Activated CD8-positive, alpha-beta memory T cell treated with anti-CD3 and anti-CD28 coated beads for 24 hours (primary cell): Measurements from ENCODE around the gene NFAT5.
"Not testable (repeated sequence)": the region's sequence is repeated elsewhere in the genome, so short reads cannot be mapped to it uniquely, and the experiment has no call there.

Source experiments
- DNase-seq: peaks from one replicate; pipeline ENCODE4 v3.0.0-alpha.2; 2020

NFAT5 gene

DNA sequence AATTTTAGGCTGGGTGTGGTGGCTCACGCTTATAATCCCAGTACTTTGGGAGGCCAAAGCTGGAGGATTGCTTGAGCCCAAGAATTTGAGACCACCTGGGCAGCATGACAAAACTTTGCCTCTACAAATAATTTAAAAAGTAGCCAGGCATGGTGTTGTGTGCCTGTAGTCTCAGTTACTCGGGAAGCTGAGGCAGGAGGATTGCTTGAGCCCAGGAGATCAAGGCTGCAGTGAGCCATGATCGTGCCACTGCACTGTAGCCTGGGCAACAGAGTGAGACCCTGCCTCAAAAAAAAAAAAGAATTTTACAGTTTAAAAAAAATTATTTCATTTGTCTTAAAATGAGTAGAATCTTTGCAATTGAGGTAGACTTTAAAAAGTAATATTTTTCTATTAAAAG is 78.2 kb downstream of the NFAT5 start:
- not testable (repeated sequence) for DNase-seq

DNA sequence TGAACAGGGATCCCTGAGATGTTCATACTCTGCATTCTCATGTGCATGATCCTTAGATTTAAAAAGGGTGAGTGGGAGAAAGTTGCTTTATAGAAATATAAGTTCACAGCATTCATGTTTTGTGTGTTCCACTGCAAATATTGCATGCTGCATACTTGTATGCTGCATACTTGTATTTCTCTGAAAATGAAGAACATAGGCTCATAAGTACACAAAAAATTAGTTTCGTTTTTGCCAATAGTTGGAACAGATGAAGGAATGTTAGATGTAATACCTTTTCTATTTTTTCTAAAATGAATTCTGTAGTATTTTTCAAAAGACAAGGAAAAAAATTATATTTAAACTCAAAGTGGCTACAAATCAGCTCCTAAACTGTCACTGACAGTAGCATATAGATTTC is 79.0 kb downstream of the NFAT5 start:
- DNase-seq = no peak

DNA sequence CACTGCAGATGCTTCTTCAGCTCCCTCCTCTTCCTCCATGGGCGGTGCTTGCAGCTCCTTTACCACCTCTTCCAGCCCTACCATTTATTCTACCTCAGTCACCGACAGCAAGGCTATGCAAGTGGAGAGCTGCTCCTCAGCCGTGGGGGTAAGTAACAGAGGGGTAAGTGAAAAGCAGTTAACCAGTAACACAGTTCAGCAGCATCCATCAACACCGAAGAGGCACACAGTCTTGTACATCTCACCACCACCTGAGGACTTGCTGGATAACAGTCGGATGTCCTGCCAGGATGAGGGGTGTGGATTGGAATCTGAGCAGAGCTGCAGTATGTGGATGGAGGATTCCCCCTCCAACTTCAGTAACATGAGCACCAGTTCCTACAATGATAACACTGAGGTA is 81.3 kb downstream of the NFAT5 start:
- no peak for DNase-seq

DNA sequence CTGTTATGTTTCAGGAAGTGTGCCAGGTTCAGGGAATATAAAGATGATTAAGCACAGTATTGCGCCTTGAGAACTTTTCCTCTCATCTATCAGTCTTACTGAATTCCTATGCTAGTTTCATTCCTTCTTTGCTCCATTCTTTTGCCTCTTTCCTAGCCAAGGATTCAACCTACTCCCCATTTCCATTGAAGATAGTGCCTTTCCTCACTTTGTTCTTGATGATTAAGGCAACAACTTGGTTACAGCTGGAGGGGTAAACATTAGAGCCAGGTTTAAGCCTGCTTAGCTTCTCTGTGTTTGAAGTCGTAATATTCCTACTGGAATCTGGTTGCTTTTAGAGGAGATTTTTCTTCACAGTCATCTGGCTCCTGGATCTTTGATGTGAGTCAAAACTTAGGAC is 85.5 kb downstream of the NFAT5 start:
- no peak for DNase-seq

DNA sequence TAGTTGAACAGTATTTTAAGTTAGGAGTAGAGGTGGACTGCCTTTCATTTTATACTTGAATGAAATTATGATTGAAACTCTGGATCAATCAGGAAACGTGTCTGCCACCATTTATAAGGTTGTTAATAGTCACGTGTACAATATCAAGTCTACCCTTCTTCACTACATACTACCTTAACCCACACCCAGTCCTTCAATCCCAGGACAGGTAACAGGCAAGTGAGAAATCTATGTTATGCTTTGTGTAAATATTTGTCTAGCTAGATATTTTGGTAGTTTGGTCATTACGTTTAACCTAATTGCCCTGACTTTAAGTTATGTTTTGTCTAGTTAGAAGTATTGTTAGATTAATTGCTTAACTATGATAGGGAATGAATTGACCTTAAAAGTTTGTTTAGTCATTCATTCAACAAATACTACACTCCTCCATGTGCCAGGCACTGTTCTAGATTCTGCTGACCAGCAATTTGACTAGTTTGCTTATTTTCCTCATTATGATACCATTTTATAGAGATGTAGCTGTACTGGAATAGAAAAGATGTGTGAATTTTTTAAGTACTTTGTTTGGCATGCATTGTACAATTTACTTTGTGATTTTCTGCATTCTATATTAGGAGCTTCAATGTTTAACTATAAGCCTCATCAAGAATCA is 88.6 kb downstream of the NFAT5 start:
- no peak for DNase-seq

DNA sequence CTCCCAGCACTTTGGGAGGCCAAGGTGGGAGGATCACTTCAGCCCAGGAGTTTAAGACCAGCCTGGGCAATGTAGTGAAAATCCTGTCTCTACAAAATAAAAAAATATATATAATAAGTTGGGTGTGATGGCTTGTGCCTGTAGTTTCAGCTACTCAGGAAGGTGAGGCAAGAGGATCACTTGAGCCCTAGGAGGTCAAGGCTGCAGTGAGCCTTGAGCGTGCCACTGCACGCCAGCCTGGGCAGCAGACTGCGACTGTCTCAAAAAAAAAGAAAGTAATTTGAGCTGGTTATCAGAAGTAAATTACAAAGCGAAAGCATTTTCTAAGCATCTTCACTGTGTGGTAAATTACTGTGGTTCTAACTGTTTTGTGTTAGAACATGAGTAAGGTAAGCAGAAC is 94.4 kb downstream of the NFAT5 start:
- DNase-seq = no peak

DNA sequence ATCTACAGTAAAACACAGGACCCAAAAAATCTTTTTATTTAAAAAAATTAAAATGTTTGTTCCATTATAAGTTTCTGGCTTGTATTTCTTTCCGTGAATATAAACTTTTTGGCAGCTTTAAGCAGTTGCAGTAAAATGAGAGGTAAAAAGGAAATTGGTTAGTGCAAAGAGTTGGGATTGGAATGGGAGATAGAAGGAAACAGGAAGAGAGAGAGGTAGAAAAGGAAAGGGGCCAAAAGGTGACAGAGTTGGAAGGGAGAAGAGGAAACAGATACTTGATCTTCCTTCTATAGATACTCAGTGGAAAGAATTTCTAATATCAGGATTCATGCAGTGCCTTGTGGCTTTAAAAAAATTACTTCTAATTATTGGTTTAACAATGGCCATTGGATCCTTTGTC is 97.1 kb downstream of the NFAT5 start:
- DNase-seq = no peak

DNA sequence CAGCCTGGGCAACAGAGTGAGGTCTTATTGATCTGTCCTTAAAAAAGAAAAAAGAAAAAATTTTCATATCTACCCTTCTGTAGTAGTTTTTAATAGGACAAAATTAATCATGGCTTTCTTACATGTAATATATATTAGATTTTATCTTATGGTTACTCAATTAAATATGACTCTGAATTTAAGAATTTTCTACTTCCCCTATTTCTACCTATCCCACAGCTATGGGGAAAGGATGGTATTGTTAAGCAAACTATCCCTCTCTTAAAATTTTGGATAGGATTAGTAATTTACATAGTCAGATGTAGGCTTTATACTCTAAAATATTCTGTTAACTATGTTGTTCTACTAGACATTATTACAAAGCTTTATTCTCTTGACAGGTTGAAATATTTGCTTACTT is 98.1 kb downstream of the NFAT5 start:
- DNase-seq = no peak

DNA sequence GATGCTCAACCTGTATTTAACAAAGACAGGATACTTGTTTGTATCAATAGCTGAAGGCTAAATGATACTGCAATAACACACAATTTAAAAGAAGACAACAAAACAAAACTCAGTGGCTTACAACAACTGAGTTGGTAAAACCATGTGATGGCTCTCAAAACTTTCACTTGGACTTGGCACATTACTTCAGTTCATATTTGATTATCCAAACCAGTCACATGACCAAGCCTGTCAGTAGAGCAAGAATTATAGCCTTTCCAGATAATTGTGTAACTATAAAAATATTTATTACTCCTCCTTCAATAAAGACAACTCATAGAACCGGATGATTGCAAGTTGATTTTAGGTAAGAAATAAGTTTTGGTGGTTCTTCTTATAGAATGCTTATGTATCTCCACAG is 103.8 kb downstream of the NFAT5 start:
- no peak for DNase-seq

DNA sequence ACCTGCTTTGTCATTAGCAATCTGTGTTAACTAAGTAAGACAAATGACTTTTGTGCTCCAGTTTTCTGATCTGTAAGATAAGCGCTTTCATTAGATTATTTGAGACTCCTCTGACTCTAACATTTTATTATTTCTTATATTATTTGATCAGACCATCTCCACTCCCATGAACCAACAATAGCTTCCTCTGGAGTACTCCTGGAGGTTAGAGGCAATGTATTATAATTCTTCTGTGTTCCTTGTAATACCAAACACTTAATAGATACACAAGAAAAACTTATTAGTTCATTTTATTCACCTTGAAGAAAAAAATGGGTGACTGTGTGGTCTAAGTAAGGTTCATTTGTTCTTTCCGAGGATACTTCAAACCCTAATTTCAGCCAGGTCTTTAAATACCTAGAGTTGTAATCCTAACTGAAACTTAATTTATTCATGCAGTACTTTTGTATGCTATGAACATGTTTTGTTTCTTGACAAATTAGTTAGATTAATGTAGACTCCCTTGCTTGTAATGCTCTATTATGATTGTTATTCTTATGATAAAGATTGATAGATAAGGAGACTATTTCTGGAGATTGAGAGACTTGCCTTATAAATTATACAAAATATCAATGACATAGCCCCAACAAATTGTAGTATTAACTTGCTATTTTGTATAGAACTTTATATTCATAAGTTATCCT is 106.7 kb downstream of the NFAT5 start:
- DNase-seq = no peak

DNA sequence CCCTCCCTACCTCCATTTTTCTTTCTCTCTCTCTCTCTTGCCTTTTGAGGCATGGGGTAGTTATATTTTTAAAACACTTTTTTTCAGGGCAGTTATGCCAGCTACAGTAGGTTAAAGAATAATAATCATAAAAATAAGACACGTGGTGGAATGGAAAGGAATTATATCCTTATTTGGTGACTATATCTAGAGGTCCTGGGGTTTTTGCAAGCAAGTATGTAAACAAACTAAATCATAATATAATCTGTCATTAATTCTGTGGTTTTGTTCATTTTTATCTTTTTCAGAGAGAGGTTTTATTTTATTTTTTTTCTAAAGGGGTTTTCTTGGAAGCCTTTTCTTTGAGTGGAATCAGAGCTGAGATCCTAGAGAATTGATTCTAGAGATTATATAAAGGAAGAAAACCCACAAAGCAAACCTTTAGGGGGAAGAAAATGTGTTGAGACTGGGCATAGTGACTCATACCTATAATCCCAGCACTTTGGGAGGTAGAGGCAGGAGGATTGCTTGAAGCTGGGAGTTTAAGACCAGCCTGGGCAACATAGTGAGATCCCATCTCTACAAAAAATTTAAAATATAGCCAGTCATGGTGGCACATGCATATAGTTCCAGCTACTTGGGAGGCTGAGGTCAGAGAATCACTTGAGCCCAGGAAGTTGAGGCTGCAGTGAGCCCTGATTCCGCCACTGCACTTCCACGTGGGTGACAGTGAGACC is 107.4 kb downstream of the NFAT5 start:
- DNase-seq = no peak

DNA sequence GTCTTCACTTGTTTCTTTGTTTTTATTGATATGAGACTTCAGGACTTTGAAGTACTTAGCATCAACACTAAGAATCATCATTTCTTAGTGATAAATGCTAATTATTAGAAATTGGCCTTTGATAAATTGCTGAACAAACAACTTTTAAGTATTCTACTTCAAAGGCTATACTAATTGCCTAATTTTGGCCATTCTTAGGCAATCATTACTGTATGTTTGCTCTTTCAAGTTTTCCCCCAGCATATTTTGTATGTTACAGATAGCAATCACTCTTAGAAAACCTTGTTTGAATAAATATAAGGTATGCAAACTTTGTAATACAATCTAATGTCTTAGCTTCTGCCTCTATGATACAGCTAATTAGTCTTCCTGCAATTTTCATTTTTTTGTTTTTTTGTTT is 114.6 kb downstream of the NFAT5 start:
- no peak for DNase-seq

DNA sequence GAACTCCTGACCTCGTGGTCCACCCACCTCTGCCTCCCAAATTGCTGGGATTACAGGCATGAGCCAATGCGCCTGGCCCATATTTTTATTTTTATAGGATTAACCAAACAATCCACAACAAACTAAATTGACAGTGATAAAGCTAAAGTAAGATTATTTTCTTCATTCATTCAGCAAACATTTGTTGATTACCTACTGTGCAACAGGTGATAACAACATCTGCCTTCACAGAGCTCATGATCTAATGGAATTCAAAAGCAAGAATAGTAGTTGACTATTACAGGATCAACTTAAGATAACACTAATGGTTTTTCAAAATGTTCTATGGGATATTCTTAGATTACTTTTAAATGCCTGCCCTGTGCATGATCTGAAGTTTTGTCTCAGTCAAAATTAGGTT is 122.8 kb downstream of the NFAT5 start:
- DNase-seq = no peak

DNA sequence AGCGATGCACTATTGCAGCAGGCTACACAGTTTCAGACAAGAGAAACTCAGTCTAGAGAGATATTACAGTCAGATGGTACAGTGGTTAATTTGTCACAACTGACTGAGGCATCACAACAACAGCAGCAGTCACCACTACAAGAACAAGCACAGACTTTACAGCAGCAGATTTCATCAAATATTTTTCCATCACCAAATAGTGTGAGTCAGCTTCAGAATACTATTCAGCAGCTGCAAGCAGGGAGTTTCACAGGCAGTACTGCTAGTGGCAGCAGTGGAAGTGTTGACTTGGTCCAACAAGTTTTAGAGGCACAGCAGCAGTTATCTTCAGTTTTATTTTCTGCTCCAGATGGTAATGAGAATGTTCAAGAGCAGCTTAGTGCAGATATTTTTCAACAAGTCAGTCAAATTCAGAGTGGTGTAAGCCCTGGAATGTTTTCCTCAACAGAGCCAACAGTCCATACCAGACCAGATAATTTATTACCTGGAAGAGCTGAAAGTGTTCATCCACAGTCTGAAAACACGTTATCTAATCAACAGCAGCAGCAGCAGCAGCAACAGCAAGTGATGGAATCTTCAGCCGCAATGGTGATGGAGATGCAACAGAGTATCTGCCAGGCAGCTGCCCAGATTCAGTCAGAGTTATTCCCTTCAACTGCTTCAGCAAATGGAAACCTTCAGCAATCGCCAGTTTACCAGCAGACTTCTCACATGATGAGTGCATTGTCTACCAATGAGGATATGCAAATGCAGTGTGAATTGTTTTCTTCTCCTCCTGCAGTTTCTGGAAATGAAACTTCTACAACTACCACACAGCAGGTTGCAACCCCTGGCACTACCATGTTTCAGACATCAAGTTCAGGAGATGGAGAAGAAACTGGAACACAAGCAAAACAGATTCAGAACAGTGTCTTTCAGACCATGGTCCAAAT is 126.5 kb downstream of the NFAT5 start:
- no peak for DNase-seq

DNA sequence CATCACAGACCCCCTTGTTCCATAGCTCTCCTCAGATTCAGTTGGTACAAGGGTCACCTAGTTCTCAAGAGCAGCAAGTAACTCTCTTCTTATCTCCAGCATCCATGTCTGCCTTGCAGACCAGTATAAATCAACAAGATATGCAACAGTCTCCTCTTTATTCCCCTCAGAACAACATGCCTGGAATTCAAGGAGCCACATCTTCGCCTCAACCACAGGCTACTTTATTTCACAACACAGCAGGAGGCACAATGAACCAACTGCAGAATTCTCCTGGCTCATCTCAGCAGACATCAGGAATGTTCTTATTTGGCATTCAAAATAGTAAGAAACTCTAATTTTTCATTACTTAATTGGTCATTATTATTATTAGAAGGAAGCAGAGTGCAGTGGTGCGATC is 128.2 kb downstream of the NFAT5 start:
- DNase-seq = no peak

DNA sequence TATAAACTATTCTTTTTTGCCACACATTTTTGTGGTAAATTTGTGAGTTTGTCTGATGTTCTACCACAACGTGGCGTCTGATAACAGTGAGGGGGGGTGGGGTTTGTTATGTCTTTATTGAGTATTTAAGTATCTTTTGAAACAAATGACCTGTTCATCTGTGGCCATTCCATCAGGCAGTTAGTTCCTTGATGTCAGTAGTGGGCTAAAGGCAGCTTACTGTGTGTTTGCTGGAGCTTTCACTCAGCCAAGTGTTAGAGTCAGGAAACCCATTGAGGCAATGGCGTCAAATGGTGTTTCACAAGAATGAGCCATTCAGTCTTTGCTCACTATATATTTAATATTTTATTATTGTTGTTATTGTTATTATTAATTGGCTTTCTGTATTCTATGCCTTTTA is 132.6 kb downstream of the NFAT5 start:
- DNase-seq = no peak

DNA sequence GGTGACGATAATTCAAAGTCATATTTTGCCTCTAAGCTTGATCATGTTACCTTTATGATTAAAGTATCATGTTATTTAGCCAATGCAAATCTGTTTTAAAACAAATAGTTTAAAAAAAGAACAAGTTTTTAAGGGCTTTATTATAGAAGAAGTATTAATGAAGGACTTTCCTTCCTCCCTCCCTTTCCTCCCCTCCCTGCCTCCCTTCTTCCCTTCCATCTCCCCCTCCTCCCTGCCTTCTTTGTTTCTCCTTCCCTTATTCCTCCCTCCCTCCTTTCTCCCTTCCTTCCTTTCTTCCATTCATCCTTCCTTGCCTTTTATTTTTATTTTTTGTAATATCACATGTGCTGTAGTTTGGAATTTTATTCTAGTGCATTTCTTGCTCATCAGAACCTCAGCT is 134.1 kb downstream of the NFAT5 start:
- no peak for DNase-seq

DNA sequence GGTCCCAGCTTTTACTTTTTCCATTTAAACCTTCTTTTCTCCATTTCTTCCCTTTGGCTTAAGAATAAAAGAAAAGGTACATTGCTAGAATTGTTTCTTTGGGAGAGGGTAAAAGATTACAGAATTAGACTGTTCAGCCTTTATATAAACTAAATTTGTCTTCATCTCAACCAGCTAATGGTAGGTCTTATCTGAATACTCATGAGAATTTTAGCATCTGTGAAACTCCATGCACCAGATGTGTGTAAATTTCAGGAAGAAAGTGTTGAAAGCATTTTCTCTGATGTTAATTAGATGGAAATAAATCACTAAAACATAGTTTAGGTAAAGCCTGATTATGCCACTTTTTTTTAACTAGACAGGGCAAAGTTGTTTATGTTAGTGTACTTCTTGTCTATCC is 135.7 kb downstream of the NFAT5 start:
- no peak for DNase-seq

DNA sequence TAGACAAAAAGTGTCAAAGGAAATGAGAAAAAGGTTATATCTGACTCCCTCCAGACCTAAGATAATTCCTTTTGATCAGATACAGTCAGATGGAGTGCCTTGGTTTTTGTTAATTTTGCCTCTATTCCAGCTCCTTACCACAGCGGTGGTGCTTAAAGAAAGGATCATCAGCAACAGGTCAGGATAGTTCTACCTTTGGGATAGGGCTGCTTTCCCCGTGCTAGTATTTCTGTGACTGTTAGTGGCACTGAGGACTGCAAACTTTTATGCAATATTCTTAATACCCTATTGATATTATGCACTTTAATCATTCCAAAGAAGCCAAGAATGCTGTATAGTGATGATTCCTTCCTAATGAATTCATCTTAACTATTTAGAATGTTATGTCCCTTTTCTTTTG is 136.1 kb downstream of the NFAT5 start:
- no peak for DNase-seq

DNA sequence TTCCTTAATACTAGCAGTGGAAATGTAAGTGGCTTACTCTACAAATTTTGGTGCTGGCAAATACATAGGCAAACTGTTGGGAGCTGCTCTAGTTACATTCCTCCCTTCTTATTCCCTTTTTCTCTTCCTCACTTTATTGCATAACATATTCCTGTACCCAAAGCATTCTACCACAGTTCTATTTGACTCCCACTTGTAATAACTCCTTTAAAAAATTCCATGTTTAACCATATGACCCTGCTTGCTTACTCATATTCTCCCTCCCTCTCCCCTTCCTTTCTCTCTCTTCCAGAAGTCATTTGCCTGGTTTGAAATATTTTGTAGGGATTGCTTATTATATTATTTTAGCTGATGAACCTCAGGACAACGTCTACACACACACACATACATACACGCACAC is 137.9 kb downstream of the NFAT5 start:
- no peak for DNase-seq

DNA sequence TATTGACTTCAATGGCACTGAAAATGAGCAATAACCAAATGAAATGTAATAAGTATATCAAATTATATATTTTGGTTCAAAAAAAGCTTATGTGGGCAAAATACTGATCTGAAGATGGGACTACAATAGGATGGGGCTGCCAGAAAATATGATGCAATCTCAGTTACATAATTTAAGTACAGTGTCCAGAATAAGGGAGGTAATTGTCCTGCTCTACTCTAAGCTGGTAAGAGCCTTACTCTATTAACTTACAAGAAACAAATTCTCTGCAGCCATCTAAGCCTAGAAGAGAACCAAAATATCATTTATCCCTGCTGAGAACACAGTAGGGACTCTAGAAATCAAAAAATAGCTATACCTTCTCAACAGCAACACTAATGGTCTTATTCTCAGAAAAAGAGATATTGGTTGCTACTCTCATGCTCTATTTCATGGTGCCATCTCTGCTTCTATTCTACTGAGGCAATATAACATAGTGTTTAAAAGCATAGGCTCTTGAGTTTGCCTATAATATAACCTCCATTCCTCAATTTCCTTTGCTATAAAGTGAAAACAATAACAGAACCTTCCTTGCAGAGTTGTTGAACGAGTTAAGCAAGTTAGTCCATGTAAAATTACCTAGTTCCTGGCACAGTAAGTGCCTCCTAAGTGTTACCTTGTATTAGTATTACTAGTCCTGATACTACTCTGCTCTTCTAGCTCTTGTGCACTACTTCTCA is 140.6 kb downstream of the NFAT5 start:
- no peak for DNase-seq

DNA sequence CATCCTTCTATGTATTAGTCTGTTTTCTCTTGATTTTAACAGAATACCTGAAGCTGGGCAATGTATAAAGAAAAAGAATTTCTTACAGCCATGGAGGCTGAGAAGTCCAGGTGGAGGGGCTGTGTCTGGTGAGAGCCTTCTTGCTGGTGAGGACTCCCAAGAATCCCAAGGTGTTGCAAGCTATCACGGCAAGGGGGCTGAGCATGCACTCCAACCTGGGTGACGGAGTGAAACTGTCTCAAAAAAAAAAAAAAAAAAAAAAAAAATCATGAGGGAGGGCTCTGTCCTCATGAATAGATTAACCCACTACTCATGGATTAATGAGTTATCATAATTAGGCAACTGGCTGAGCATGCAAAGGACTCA is 141.2 kb downstream of the NFAT5 start:
- no peak for DNase-seq
